IMR-90 (cell line): ENCODE data around the gene EFHD1.

ENCODE experiments used
- CTCF ChIP-seq: conservative IDR thresholded peaks from 2 replicates; pipeline ENCODE4 v1.5.1; 2012; ENCODE audit warnings: mild to moderate bottlenecking, low read depth, low read length, improper control_type of control experiment
- ELK1 ChIP-seq: fragments of 150-350 bp; IDR thresholded peaks from 2 replicates; pipeline ENCODE4 v1.6.1; 2016; ENCODE audit warnings: low read depth, mild to moderate bottlenecking, low read length, moderate library complexity, borderline replicate concordance
- MAFK ChIP-seq: IDR thresholded peaks from 2 replicates; pipeline ENCODE4 v1.6.1; 2012; ENCODE audit warnings: low read depth, low read length, improper control_type of control experiment
- NFE2L2 ChIP-seq: fragments of 150-350 bp; IDR thresholded peaks from 2 replicates; pipeline ENCODE4 v1.6.1; 2016; ENCODE audit warnings: low read depth, mild to moderate bottlenecking, low read length
- POLR2A ChIP-seq: IDR thresholded peaks from 2 replicates; pipeline ENCODE4 v1.6.1; 2012; ENCODE audit warnings: mild to moderate bottlenecking, low read depth, low read length
- RAD21 ChIP-seq: IDR thresholded peaks from 2 replicates; pipeline ENCODE4 v1.6.1; 2012; ENCODE audit warnings: low read length, improper control_type of control experiment
- RFX5 ChIP-seq: IDR thresholded peaks from 2 replicates; pipeline ENCODE4 v1.8.0; 2012; ENCODE audit warnings: low read depth, mild to moderate bottlenecking, low read length, moderate library complexity
- USF2 ChIP-seq: fragments of 150-350 bp; IDR thresholded peaks from 2 replicates; pipeline ENCODE4 v1.6.1; 2017; ENCODE audit warnings: mild to moderate bottlenecking, antibody characterized with exemption, low read length, low read depth

GRCh38 chr2:232622563-232622962, 10.8 kb upstream of the EFHD1 start:
- TF ChIP-seq CTCF (no peak), RFX5 (no peak), MAFK (no peak), RAD21 (no peak), POLR2A (no peak), NFE2L2 (no peak), USF2 (no peak), ELK1 (no peak)
